Coronary artery (tissue), 2 donors: Measurements from ENCODE around the gene MRPS21.

Experiments
- DNase-seq: peaks from one replicate; pipeline ENCODE4 v3.0.0-alpha.2; 2017; ENCODE audit warnings: low spot score
- H3K27ac ChIP-seq, 2 donors: fragments of 200-600 bp; sonication (generic); one replicate each; pipeline ENCODE4 v1.5.1; 2016 to 2019
- H3K4me3 ChIP-seq: fragments of 200-600 bp; sonication (generic); 2 replicates; pipeline ENCODE4 v1.5.1; 2016; ENCODE audit warnings: mild to moderate bottlenecking, moderate library complexity
- TF ChIP-seq, protein P1 (sequence below): fragments of 200-600 bp; sonication (generic); IDR thresholded peaks from one replicate; pipeline ENCODE4 v1.5.1; 2019; ENCODE audit warnings: antibody characterized with exemption

The MRPS21 gene

GRCh38 chr1:150322310-150322709, 28.6 kb downstream of the MRPS21 start:
- H3K27ac ChIP-seq, result peak overlapping the region in 1 of 2 donors; percentile 67
- H3K4me3 ChIP-seq, result peak overlapping the region; percentile 86
- TF ChIP-seq, protein P1, sequence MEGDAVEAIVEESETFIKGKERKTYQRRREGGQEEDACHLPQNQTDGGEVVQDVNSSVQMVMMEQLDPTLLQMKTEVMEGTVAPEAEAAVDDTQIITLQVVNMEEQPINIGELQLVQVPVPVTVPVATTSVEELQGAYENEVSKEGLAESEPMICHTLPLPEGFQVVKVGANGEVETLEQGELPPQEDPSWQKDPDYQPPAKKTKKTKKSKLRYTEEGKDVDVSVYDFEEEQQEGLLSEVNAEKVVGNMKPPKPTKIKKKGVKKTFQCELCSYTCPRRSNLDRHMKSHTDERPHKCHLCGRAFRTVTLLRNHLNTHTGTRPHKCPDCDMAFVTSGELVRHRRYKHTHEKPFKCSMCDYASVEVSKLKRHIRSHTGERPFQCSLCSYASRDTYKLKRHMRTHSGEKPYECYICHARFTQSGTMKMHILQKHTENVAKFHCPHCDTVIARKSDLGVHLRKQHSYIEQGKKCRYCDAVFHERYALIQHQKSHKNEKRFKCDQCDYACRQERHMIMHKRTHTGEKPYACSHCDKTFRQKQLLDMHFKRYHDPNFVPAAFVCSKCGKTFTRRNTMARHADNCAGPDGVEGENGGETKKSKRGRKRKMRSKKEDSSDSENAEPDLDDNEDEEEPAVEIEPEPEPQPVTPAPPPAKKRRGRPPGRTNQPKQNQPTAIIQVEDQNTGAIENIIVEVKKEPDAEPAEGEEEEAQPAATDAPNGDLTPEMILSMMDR, result no peak
- no peak for DNase-seq

GRCh38 chr1:150332651-150333290, 39.1 kb downstream of the MRPS21 start:
- Histone ChIP-seq H3K4me3 (no peak overlapping the region), H3K27ac (no peak overlapping the region)
- DNase-seq, result no peak
- TF ChIP-seq, protein P1, result no peak

DNA sequence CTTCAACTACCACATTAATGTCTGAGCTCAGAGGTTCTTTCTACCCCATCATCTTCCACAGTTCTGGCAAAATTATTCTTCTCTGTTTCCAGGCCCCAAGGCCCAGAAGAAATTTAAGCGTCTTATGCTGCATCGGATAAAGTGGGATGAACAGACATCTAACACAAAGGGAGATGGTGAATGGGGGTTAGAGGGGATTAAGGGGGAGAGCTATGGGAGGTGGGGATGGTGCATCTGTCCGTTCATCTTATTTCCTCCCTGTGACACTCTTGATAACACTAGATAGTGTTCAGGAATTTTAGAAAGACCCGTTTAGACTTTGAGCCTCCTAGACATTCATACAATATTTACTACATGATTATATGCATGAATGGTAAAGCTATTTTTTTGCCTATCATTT, 52.7 kb downstream of the MRPS21 start:
- TF ChIP-seq, protein P1, result no peak
- Histone ChIP-seq H3K4me3 (no peak overlapping the region), H3K27ac (no peak overlapping the region)
- DNase-seq, result no peak

GRCh38 chr1:150352866-150353265, 59.2 kb downstream of the MRPS21 start:
- H3K27ac ChIP-seq, result no peak overlapping the region
- DNase-seq, result peak; percentile 19

More at GRCh38 chr1:150352866-150353265, 59.2 kb downstream of the MRPS21 start:
- TF ChIP-seq, protein P1, result no peak
- no peak overlapping the region for H3K4me3 ChIP-seq
